SK-N-MC (cell line): ENCODE results near the gene COPS2.
A peak's percentile ranks its signal among the peaks of the same experiment; 100 is the strongest.

ENCODE experiments used
- DNase-seq: peaks from one replicate; pipeline ENCODE4 v3.0.0-alpha.2; 2011; ENCODE audit warnings: low read depth, low spot score
- H3K27ac ChIP-seq: fragments of 200-600 bp; sonication (generic); 2 replicates; pipeline ENCODE4 v1.5.1; 2016; ENCODE audit warnings: mixed run types
- H3K36me3 ChIP-seq: fragments of 200-600 bp; sonication (generic); 2 replicates; pipeline ENCODE4 v1.6.1; 2017; ENCODE audit warnings: antibody characterized with exemption, low read length, mixed read lengths; ENCODE audit not compliant: insufficient read depth
- H3K4me3 ChIP-seq: fragments of 200-600 bp; sonication (generic); 2 replicates; pipeline ENCODE4 v1.5.1; 2016
- H3K9ac ChIP-seq: fragments of 200-600 bp; sonication (generic); 2 replicates; pipeline ENCODE4 v1.8.0; 2017; ENCODE audit warnings: mixed run types, mixed read lengths; ENCODE audit not compliant: insufficient read length
- H3K9me3 ChIP-seq: fragments of 200-600 bp; sonication (generic); 2 replicates; pipeline ENCODE4 v1.6.1; 2017; ENCODE audit warnings: low read depth, mild to moderate bottlenecking, antibody characterized with exemption, low read length, moderate library complexity, mixed read lengths
- EZH2 ChIP-seq: fragments of 200-600 bp; sonication (generic); IDR thresholded peaks from one replicate; pipeline ENCODE4 v1.6.1; 2017; ENCODE audit warnings: antibody characterized with exemption
- FOXP2 ChIP-seq: optimal IDR thresholded peaks from 2 replicates; pipeline ENCODE3; 2011; ENCODE audit warnings: mild to moderate bottlenecking, moderate library complexity; ENCODE audit not compliant: insufficient read depth; ENCODE audit errors: extremely low read length, control extremely low read depth
- POLR2AphosphoS5 ChIP-seq: IDR thresholded peaks from 2 replicates; pipeline ENCODE4 v1.6.1; 2012; ENCODE audit warnings: mild to moderate bottlenecking, low read depth, low read length, borderline replicate concordance

The COPS2 gene

DNA sequence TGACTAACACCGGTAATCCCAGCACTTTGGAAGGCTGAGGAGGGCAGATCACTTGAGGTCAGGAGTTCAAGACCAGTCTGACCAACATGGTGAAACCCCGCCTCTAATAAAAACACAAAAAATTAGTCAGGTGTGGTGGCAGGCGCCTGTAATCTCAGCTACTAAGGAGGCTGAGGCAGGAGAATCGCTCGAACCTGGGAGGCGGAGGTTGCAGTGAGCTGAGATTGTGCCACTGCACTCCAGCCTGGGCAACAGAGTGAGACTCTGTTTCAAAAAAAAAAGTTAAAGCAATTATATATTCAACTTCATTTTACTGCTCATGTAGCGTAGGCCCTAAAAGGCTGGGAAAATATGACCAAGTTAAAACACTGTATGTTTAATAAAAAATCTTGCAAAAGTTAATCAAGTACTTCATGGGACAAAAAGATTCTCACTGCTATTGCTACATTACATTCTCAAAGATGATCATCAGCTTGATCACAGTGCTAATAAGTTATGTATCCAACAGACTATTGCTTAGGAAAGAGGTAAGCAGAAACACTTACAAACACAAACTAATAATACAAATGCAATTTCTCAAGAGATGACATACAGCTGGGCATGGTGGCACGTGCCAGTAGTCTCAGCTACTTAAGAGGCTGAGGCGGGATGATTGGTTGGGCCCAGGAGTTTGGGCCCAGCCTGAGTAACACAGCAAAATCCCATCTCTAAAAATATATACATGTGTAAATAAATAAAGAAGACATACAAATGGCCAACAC, 2.7 kb downstream of the COPS2 start:
- no peak overlapping the region for H3K4me3 ChIP-seq
- H3K36me3 ChIP-seq: peaks cover 5% of the 10 kb centered on the region; the same call in 1 of the 2 replicates
- no peak overlapping the region for H3K27ac ChIP-seq
- TF ChIP-seq POLR2AphosphoS5: no peak
- no peak for TF ChIP-seq FOXP2
- TF ChIP-seq EZH2: no peak
- H3K9ac ChIP-seq: no peak overlapping the region
- H3K9me3 ChIP-seq: no peaks in the 10 kb centered on the region
- no peak for DNase-seq

DNA sequence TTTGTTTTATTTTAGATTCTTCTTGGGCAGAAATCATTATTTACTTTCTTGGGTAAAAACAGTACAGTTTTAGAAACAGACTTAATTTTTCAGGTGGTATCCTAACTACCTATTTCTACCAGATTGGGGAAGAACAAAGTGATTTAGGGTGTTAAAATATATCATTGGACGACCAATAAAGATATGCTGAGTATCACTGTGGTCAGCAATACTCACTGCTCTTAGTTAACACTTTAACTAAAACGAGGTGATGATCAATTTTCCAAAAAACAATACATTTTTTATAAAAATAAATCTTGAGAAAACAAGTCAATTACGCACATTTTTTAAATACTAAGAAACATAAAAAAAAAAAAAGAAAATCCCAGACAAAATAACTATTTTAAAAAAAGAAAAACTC, 3.6 kb downstream of the COPS2 start:
- Histone ChIP-seq H3K9me3 (no peaks in the 10 kb centered on the region), H3K36me3 (peaks cover 5% of the 10 kb centered on the region; the same call in 1 of the 2 replicates), H3K4me3 (no peak overlapping the region), H3K9ac (no peak overlapping the region), H3K27ac (no peak overlapping the region)
- TF ChIP-seq FOXP2 (no peak), EZH2 (no peak), POLR2AphosphoS5 (no peak)
- DNase-seq: no peak

DNA sequence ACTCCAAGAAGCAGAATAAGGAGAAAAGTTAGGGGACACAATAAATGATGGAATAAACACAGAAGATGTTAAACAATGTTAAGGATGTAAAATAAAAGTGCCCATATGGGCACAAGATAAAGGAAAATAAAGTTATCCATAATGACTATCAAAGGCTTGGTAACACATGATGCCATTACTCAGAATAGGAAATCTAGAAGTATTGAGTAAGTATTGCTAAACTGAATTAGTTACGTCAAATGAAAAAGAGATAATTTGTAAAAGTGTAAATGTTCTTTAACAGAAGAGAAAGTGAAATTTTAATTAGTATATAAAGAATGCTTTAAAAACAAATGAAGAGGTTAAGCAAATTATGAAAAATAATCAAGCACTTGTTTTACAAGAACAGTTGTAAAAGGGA, 6.7 kb downstream of the COPS2 start:
- Histone ChIP-seq H3K9ac (peak overlapping the region; percentile 7), H3K9me3 (no peaks in the 10 kb centered on the region), H3K27ac (peak overlapping the region; percentile 14; the same call in 1 of the 2 replicates), H3K4me3 (no peak overlapping the region), H3K36me3 (peaks cover 21% of the 10 kb centered on the region)
- TF ChIP-seq POLR2AphosphoS5: no peak
- TF ChIP-seq EZH2: no peak
- TF ChIP-seq FOXP2: no peak
- DNase-seq: no peak

DNA sequence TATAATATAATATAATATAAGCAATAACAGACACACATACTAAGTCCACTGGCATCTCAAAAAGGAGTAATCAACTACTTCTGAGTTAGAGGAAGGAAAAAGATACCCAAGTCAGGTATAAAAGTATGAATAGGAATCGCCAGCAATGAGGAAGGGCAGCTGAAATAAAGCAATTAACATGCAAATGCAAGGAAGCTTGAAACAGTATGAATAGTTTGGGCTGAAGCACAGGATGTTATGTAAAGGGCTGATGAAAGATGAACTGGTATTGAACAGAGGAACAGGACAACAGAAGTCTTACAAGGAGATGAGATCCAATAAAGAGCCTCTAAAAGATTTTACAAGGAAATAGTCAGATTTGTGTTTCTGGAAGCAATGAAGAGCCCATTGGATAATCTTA, 7.1 kb downstream of the COPS2 start:
- H3K36me3 ChIP-seq: peaks cover 25% of the 10 kb centered on the region
- no peak overlapping the region for H3K9ac ChIP-seq
- H3K27ac ChIP-seq: no peak overlapping the region
- no peaks in the 10 kb centered on the region for H3K9me3 ChIP-seq
- no peak for DNase-seq
- no peak overlapping the region for H3K4me3 ChIP-seq
- no peak for TF ChIP-seq EZH2
- TF ChIP-seq FOXP2: no peak
- no peak for TF ChIP-seq POLR2AphosphoS5

DNA sequence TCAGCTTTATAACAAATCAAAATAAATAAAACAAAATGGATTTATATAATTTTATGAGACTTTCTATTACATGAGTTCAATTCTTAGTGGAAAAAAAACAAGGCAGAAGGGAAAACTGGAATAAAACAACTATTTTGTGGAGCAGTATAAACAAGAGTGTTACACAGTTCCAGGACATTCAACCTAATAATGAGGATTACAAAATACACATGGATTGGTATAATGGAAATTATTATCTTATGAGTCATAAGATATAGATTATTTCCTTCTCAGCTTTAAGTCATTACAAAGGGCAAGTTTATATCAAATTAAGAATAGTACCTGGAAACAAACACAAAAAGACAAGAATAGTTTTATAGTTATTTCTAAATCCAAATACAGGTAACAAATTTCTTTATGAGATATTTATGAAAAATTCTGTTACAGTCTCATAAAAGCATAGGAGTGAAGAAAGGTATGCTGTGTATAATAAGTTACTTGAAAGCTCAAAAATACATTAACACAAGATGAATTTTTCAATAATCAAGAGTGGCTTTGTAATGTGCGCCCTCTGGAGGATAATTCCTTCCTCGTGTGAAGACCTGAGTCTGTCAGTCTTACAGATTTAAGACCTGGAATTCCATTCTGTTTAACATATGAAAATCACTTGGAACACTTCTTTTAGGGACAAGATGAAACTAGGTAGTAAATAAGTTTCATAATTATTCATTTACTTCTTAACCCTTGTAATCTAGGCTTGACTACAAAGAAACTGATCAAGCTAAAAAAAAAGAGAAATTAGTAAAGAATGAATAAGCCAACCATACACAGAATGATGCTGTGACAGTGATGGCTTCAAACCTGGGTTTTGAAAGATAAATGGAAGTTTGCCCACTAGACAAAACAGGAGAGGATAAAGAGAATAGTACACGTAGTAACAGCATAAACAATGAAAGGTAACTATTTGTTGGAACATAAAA, 9.5 kb downstream of the COPS2 start:
- peak; percentile 37 for DNase-seq
- Histone ChIP-seq H3K9me3 (no peaks in the 10 kb centered on the region), H3K36me3 (peaks cover 43% of the 10 kb centered on the region), H3K27ac (no peak overlapping the region), H3K4me3 (no peak overlapping the region), H3K9ac (peak overlapping the region; percentile 30)
- no peak for TF ChIP-seq POLR2AphosphoS5
- no peak for TF ChIP-seq EZH2
- TF ChIP-seq FOXP2: no peak

DNA sequence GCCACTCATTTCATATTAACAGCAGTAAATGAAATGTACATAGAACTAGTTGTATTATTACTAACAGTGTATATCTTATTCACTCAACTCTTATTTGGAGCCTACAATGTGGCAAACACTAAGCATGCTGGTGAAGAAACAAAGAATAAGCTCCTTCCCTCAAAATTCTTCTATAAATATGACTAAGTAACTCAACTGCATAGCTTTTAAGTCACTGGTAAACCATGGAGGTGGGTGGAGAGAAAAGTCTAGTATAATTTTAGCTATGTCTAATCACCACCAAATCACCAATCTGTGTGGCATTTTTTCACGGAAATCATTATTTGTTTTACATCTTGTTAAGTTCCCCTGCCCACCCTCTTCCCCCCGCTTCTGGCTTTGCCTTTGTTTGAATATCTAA, 17.5 kb downstream of the COPS2 start:
- H3K9me3 ChIP-seq: no peaks in the 10 kb centered on the region
- no peak for TF ChIP-seq POLR2AphosphoS5
- no peak for TF ChIP-seq FOXP2
- H3K4me3 ChIP-seq: no peak overlapping the region
- H3K36me3 ChIP-seq: peaks cover 96% of the 10 kb centered on the region
- H3K9ac ChIP-seq: no peak overlapping the region
- DNase-seq: no peak
- H3K27ac ChIP-seq: 0 out of 2 replicates have a peak overlapping the region, but pooled peaks have one; percentile 11

DNA sequence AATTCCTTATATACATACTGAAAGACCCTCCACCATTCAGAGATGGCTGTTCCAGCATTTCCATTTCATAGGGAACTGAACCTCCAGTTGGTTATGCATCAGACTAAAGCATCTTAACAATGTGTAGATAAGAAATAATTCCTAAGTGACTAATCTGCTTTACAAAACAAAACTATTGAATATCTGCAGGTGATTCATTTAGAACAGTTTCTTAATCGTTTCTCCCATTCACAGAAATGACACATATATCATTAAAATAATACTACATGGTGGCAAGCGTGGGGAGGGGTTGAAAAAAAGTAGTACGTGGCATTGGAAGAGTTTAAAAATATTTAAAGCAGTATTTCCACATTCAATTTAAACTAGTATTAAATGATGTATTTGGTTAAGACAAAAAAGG, 19.5 kb downstream of the COPS2 start:
- peaks cover 96% of the 10 kb centered on the region for H3K36me3 ChIP-seq
- no peak overlapping the region for H3K27ac ChIP-seq

DNA sequence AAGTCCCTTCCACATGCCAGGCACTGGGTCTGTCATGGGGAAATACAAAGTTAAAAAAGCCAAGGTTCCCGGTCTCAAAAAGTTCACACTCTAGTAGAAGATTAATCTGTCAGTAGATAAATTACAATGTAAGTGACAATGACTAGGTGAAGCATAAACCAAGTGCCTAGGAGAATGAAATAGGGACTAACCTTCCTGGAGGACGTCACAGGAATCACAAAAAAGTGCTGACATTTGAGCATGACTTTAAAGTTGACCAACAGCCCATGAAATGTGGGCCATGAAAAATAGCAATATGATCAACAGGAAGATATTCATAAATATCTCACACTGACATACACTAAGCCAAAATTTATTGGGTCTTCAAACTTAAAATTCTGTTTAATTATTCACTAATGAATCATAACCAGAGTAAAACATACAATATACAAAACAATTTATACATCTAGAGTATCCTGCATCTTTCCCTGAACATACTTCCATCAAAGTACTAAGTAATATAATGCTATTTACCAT, 20.0 kb downstream of the COPS2 start:
- Histone ChIP-seq H3K36me3 (peaks cover 96% of the 10 kb centered on the region), H3K9me3 (no peaks in the 10 kb centered on the region), H3K27ac (no peak overlapping the region), H3K9ac (no peak overlapping the region), H3K4me3 (no peak overlapping the region)
- TF ChIP-seq POLR2AphosphoS5 (no peak), EZH2 (no peak), FOXP2 (no peak)
- no peak for DNase-seq

More for the DNA sequence above, 19.5 kb downstream of the COPS2 start:
- DNase-seq: no peak
- no peak overlapping the region for H3K4me3 ChIP-seq
- TF ChIP-seq FOXP2 (no peak), POLR2AphosphoS5 (no peak), EZH2 (no peak)
- H3K9ac ChIP-seq: no peak overlapping the region
- H3K9me3 ChIP-seq: no peaks in the 10 kb centered on the region
